ENCODE data around the gene IL17RC.
"Not testable (repeated sequence)": the region's sequence is repeated elsewhere in the genome, so short reads cannot be mapped to it uniquely, and the experiment has no call there.

Gene IL17RC, protein sequence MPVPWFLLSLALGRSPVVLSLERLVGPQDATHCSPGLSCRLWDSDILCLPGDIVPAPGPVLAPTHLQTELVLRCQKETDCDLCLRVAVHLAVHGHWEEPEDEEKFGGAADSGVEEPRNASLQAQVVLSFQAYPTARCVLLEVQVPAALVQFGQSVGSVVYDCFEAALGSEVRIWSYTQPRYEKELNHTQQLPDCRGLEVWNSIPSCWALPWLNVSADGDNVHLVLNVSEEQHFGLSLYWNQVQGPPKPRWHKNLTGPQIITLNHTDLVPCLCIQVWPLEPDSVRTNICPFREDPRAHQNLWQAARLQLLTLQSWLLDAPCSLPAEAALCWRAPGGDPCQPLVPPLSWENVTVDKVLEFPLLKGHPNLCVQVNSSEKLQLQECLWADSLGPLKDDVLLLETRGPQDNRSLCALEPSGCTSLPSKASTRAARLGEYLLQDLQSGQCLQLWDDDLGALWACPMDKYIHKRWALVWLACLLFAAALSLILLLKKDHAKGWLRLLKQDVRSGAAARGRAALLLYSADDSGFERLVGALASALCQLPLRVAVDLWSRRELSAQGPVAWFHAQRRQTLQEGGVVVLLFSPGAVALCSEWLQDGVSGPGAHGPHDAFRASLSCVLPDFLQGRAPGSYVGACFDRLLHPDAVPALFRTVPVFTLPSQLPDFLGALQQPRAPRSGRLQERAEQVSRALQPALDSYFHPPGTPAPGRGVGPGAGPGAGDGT

DNA sequence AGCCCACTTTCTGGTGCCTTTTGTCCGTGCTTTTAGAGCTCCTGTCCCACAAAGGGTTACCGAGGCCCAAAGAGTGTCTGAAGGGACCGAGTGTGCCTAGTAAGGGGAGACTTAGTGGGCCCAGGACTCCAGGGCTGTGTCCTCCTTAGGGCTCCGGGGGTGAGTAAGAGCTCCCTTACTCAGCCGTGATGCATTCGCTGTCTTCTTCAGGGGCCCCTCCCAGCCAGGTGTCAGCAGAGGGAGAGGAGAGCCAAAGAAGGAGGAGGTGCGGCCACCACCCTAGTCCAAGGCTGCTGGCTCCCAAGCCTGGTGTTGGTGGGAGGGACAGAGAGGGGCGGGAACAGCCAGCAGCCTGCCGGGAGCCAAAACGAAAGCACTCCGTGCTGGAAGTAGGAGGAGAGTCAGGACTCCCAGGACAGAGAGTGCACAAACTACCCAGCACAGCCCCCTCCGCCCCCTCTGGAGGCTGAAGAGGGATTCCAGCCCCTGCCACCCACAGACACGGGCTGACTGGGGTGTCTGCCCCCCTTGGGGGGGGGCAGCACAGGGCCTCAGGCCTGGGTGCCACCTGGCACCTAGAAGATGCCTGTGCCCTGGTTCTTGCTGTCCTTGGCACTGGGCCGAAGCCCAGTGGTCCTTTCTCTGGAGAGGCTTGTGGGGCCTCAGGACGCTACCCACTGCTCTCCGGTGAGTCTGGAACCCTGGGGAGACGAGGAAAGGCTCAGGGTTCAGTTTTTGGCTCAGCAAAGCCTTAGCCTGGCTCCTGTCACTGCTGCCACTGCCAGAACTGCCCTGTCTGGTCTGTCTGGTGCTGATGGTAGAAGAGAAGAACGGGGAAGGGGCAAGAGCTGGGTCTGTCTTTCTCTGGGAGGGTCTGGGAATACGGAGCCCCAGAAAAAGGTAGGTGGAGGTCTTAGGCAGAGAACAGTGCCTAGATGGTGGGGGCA, at the start of gene IL17RC:
Gene IL17RC, plus strand, starts transcription at position 365 of the 947 bp plus-strand sequence. Its CDS starts 218 bp downstream, at position 583.
- peak; percentile 72 for DNase-seq

DNA sequence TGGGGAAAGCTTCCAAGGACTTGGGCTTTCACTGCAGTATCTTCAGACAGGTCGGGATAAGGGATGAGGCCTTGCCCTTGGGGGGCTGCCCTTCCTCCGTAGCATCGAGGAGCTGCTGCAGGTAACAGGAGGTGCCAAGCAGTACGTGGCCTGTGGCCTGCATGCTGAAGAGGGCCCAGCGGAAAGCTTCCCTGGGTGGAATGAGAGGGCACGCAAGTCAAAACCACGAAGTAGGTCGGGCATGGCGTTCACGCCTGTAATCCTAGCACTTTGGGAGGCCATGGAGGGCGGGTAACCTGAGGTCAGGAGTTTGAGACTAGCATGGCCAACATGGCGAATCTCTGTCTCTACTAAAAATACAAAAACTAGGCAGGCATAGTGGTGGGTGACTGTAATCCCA, 49.8 kb upstream of the IL17RC start:
- no peak for DNase-seq

DNA sequence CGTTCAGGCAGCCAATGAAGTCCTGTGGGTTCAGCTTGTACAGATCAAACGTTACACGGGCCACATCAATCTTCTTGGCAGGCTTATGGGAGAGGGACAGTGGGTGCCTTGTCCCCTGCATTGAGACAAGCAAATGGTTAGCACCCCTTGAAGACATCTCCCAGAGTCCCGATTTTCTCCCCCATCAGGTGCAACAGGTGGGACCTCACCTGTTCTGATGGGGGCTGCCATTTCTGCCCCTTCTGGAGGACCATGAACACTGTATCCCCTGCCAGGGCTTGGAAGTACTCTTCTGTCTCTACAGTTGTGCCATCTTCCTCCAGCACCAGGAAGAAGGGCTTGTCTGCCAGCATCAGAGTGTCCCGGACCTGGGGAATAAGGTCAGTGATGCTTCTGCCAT, 46.9 kb upstream of the IL17RC start:
- no peak for DNase-seq

DNA sequence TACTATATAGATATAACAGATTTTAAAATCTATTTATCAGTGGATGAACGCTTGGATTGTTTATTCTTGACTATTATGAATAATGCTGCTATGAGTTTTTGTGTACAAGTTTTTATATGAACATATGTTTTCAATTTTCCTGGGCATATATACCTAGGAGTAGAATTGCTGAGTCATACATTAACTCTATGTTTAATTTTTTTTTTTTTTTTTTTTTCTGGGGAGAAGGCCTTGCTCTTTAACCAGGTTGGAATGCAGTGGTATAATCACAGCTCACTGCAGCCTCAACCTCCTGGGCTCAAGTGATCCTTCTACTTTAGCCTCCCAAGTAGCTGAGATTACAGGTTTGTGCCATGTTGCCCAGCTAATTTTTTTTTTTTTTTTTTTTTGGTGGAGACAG, 45.9 kb upstream of the IL17RC start:
- DNase-seq: peak; percentile 43

DNA sequence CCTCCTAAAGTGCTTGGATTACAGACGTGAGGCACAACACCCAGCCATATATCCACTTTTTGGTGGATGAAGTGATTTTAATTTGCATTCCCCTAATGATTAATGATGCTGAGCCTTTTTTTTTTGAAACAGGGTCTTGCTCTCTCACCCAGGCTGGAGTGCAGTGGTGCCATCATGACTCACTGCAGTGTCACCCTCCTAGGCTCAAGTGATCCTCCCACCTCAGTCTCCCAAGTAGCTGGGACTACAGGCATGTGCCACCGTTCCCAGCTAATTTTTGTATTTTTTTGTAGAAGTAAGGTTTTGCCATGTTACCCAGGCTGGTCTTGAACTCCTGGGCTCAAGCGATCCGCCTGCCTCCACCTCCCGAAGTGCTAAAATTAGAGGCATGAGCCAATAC, 44.8 kb upstream of the IL17RC start:
- not testable (repeated sequence) for DNase-seq

DNA sequence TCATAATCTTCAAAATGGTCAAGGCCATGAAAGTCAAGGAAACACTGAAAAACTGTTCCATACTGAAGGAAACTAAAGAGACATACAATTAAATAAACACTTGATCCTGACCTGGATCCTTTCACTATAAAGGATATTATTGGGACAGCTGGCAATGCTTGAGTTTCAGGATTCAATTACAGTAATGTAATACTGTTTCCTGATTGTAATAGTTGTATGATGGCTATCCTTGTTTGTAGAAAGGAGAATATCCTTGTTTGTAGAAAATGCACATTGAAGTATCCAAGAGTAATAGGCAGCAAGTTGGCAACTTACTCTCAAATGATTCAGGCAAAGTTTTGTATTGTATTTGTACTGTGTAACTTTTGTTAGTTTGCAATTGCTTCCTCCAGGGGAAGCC, 41.5 kb upstream of the IL17RC start:
- DNase-seq: no peak

DNA sequence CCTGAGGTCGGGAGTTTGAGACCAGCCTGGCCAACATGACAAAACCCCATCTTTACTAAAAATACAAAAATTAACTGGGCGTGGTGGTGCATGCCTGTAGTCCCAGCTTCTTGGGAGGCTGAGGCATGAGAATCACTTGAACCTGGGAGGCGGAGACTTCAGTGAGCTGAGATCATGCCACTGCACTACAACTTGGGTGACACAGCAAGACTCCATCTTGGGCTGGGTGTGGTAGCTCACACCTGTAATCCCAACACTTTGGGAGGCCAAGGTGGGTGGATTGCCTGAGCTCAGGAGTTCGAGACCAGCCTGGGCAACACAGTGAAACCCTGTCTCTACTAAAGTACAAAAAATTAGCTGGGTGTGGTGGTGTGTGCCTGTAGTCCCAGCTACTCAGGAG, 40.6 kb upstream of the IL17RC start:
- DNase-seq: not testable (repeated sequence)

DNA sequence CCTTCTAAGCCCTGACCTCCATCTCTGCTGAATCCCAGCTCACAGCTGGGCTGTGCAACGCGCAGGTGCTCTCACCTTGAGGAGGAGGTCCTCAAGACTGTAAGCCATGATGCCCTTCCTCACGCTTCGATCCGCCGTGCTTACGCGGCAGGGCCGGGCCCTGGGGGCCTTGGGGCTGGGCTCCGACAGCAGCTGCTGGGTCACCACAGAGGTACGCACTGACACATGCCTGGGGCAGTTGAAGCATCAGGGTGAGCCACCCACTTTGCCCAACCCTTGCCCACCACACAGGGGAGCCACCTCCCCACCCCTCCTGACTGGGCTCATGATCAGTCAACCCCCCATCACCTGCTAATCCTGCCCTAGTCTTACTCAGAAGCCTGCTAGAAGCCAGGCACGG, 39.9 kb upstream of the IL17RC start:
- no peak for DNase-seq

DNA sequence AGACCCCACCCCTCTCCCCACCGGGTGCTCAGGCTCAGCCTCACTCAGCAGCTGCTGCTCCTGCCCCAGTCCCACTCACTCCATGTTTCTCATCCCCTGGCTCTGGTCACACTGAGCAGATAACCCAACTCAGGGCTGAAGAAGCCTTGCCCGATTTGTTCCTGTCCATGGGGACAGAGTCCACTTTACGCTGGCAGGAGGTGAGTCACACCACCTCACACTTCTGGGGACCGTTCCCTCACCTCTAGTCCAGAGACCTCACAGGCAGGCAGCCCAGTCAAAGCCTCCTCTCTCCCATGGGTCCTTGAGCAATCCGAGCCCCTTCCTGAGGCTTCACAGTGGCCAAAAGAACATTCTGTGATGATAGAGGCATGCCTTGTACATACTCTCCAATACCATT, 38.2 kb upstream of the IL17RC start:
- no peak for DNase-seq

DNA sequence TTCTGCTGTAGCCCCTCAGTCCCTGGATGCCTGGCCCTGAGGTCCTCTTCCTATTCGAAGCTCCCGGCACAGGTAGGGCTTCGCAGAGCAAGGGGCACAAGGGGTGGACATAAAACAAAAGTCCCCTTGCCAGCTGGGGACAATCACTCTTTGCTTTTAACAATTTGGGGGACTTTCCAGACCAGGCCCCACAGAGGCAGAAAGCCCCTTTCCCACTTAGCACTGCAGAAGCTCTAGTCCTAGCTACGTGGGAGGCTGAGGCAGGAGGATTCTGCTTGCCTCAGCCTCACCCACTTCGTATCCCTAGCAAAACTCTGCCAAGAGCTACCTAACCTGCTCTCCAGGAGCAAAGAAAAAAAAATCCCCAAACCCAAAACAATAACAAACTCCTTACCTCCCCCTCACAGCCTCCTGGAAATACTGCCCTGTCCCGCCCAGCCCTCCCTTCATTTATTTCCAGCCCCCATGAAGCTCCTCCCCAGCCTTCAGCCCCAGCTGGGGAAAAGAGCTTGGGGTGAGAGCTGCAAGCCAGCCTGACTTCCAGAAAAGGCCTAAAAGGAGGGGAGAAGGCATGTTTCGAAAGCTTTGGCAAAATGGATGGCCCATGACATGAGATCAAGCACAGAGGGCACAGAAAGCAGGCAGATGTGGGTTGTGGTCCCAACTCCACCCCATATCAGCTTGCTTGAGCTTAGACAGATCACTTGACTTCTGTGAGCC, 36.9 kb upstream of the IL17RC start, which contains the start of gene CIDEC:
Gene CIDEC, minus strand, starts transcription at position 424 of the 720 bp plus-strand sequence. CDS start 1,767 bp downstream, outside the sequence.
- DNase-seq: no peak

DNA sequence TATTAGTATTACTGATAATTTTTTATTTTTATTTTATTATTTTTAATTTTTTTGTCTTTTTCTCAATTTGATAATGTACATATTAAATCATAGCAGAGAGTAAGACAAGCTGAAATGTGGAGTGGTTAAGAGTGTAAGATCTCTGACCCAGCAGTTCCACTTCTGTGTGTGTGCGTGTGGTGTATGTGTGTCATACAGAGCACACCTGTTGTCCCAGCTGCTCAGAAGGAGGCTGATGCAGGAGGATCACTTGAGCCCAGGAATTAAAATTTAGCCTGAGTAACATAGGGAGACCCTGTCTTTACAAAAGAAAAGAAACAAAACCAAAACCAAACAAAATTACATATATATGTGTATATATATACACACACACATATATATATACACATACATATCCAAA, 35.5 kb upstream of the IL17RC start:
- no peak for DNase-seq

DNA sequence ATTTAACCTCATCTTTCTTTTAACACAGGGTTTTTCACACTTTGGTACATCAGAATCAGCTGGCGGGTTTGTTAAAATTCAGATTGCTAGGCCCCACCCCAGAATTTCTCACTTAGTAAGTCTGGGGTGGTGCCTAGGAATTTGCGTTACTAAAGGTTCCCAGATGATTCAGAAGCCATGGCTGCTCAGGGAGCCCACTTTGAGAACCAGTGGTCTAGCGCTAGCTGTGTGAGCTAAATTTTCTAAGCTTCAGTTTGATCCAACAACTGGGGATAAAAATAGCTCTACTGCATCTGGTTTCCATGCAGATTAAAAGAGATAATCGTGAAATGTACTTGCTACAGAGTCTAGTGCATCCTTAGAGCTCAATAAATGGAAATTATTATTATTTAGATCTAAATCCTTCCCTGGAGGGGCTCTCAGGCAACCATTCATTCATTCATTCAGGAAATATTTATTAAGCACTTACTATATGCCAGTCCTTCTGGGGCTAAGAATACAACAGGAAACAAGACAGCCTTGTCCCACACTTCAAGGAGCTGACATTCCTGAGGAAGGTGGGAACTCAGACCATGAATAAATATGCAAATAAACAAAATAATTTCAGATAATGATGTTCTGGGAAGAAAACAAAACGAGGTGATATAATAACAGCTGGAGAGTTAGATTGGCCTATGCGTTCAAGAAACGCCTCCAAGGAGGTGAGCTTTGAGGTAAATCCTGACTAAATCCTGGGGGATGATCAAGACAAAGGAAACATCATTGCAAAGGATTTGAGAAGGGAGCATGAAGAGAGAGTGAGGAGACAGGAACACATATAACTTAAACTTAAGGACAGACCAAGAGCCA, 33.0 kb upstream of the IL17RC start:
- DNase-seq: no peak

DNA sequence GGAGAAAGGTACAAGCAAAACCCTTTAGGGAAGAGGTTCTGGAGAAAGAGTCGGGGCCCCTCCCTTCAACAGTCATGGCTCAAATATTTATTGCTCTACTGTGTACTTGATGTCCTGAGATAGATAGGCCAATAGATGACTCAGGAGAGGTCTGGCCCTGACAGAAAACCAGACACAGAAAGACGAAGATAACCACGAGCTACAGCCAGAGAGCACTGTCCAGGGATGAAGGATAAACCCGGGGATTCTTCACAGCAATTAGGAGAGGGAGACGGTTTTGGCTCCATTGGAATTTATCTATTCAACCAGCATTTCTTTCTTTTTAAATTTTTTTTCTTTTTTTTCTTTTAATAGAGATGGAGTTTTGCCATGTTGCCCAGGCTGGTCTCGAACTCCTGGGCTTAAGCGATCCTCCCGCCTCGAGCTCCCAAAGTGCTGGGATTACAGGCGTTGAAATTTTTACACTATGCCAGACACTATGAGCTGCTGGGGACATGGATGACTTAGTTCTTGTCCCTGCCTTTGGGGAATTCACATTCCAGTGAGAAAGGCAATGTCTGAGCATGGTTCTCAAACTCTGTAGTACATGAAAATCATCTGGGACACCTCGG, 32.2 kb upstream of the IL17RC start:
- peak; percentile 60 for DNase-seq

DNA sequence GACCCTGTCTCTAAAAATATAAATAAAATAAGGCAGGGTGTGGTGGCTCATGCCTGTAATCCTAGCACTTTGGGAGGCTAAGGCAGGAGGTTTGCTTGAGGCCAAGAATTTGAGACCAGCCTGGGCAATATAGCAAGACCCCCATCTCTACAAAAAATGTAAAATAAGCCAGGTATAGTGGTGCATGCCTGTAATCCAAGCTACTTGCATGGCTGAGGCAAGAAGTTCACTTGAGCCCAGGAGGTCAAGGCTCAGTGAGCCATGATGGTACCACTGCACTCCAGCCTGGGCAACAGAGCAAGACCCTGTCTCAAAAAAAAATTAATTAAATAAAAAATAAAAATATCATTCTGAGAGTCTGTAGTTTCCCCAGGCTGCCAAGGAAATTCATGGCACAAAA, 30.6 kb upstream of the IL17RC start:
- DNase-seq: no peak

DNA sequence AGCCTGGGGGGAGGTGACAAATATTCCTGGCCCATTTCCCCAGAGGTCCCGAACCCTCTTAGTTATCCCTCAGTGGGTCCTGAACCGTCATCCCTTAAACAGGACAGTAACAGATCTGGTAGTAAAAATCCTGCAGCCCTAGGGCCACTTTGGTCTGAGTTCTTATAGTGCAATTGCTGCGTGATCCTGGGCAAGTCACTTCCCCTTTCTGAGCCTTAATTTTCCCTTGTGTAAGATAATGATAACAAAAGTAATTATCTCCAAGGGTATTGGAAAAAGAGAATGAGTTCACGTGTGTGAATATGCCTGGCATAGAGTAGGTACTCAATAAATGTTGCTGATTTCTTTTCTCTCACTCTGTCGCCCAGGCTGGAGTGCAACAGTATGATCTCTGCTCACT, 29.4 kb upstream of the IL17RC start:
- DNase-seq: no peak

DNA sequence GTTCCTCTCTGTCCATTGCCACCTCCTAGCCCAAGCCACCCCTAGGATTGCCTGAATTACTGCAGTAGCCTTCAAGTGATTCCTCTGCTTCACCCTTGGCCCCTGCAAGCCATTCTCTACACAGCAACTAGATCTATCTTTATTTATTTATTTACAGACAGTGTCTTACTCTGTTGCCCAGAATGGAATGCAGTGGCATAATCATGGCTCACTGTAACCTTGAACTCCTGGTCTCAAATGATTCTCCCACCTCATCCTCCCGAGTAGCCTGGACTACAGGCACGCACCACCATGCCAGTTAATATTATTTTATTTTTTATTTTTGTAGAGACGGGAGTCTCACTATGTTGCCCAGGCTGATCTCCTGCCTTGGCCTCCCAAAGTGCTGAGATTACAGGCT, 28.4 kb upstream of the IL17RC start:
- no peak for DNase-seq

DNA sequence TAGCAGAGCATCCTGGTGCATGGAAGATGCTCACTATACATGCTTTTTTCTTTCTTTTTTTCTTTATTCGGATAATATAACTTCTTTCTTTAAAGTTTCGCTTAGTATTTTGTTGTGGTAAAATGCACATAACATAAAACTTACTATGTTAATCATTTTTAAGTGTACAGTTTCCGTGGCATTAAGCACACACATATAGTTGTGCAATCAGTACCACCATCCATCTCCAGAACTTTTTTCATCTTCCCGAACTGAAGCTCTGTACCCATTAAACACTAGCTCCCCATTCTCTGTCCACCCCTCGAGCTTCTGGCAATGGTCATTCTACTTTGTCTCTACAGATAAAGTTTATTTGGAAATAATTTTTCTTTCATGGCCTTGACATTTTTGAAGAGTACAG, 27.5 kb upstream of the IL17RC start:
- no peak for DNase-seq

DNA sequence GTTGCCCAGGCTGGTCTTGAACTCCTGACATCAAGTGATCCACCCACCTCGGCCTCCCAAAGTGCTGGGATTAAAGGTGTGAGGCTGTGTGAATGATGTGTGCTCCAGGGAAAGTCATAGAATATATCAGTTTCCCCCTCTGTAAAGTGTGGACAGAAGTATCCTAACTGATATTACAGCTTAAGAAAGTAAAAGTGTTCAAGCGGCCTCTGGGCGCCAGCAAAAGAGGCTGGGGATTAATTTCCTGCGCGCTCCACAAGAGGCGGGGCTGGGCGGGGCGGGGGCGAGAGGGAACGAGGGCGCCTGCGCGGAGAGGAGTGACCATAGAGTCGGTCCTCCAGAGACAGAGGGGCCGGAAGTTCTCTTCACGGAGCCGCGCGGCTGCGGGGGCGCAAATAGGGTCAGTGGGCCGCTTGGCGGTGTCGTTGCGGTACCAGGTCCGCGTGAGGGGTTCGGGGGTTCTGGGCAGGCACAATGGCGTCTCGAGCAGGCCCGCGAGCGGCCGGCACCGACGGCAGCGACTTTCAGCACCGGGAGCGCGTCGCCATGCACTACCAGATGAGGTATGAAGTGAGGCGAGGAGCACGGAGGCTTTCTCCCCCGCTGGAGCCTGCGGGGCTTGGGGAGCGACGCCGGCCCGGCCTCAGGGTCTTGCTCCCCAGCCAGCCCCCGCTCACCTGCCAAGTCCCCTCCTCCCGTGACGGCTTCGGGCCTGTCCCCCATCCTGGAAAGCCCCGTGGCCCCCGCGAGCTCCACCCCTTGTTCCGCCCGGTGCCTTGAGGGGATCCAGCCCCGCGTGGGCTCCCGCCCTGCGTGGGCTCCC, 26.4 kb upstream of the IL17RC start, which contains the start of gene JAGN1:
Gene JAGN1, plus strand, starts transcription at position 362 of the 823 bp plus-strand sequence. Its CDS starts 113 bp downstream, at position 475.
- DNase-seq: peak; percentile 65

DNA sequence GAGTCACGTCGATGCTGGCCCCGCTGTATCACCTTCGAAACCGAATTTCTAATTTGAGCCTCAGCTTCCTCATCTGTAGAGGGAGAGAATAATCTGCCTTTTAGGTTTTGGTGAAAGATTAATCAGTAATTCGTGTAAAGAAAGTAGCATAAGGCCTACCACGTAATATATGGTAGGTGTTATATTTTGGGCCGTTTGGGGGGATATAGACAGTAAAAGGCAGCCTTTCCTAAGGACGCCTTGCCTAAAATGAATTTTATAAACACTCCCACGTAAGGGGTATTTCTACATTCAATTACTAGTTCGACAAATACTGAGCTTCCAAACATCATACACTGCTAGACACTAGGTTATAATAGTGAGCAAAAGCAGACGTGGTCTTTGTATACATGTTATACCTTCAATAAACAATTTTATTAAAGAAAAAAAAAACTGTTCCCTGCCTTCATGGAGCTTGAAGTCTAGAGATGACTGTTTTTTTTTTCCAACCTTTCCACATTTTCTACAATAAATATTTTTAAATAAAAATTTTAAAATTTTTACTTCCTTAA, 25.8 kb upstream of the IL17RC start:
- no peak for DNase-seq

DNA sequence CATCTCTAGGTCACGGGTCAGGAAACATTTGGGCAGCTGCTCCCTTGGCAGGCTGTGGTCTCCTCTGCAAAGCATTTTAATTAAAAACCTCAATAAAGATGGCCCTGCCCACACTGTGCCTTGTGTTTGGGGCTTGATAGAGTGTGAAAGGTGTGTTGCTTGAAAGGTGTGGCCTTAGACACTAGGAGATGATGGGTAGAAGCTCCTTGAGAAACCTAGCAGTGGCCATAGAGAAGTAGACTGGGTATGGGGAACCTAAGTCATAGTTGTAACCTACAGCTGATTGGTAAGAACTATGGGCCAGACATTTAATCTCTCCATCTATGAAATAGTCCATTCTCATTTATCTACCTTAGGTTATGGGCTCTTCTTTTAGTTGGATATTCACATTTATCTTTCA, 23.2 kb upstream of the IL17RC start:
- no peak for DNase-seq

Measured in amniotic stem cell (primary cell).